NCI-H510A treated with DMSO at 0.1 percent for 48 hours (cell line): ENCODE data around the gene CLEC4C.
"Not testable (repeated sequence)": the region's sequence is repeated elsewhere in the genome, so short reads cannot be mapped to it uniquely, and the experiment has no call there.

ENCODE experiments used
- DNase-seq: peaks from one replicate; lab custom pipeline; 2025; lab: John Stamatoyannopoulos, UW

CLEC4C gene

DNA sequence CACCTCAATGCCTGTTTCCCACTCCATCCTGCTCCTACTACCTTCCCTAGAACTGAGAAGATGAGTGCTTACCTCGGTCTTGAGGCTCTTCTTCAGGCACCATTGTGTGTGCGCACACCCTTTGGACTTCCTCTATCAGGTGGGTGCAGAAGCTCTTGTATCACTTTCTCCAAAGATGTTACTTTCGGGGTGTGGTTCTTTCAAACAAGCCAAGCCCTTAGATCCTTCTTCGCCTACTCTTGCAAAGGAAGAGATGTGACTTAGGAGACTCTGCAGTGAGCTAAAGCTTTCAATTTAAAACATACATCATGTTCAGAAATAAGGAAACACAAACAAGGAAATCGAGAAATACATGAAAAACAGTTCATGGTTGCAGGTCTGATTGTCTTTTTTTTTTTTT, at the start of gene CLEC4C:
CLEC4C (minus strand) TSS at position 130 of the 400 bp plus-strand sequence; CDS start at position 103, 27 bp downstream.
- no peak for DNase-seq

GRCh38 chr12:7793211-7793610, 46.0 kb upstream of the CLEC4C start:
- DNase-seq = no peak

DNA sequence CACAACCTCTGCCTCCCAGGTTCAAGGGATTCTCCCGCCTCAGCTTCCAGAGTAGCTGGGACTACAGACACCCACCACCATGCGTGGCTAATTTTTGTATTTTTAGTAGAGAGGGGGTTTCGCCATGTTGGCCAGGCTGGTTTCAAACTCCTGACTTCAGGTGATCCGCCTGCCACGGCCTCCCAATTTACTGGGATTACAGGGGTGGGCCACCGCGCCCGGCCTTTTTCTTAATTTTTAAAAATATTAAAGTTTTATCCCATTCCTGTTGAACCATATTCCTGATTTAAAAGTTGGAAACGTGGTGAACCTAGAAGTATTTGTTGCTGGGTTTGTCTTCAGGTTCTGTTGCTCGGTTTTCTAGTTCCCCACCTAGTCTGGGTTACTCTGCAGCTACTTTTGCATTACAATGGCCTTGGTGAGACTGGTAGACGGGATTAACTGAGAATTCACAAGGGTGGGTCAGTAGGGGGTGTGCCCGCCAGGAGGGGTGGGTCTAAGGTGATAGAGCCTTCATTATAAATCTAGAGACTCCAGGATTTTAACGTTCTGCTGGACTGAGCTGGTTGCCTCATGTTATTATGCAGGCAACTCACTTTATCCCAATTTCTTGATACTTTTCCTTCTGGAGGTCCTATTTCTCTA, 41.8 kb upstream of the CLEC4C start, which contains the start of gene NANOG:
NANOG (plus strand) TSS at position 519 of the 645 bp plus-strand sequence. CDS start 213 bp downstream, outside the sequence.
- not testable (repeated sequence) for DNase-seq

- no peak for DNase-seq
These were observed 41.1 kb upstream of the CLEC4C start for GRCh38 chr12:7788294-7788660.

GRCh38 chr12:7787574-7788293, 40.6 kb upstream of the CLEC4C start:
- no peak for DNase-seq

DNA sequence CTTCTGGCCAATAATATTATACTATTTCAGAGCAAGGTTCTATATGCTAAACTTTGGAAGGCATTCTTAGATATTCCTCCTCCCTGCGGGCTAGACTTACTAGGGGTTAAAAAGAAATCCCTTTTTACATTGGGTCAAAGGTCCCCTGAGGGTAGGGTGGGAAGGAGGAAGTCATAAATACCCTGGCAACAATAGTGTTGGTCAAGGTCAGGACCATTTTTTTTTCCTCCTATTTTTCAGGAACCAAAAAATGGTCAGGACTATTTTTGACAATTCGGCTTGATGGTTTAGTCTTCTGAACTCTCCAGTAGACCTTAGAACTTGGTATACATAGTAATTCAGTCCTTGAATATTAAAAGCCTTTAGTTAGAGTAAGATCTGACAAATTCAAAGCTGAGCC, 37.5 kb upstream of the CLEC4C start:
- no peak for DNase-seq

GRCh38 chr12:7783433-7783832, 36.3 kb upstream of the CLEC4C start:
- not testable (repeated sequence) for DNase-seq

DNA sequence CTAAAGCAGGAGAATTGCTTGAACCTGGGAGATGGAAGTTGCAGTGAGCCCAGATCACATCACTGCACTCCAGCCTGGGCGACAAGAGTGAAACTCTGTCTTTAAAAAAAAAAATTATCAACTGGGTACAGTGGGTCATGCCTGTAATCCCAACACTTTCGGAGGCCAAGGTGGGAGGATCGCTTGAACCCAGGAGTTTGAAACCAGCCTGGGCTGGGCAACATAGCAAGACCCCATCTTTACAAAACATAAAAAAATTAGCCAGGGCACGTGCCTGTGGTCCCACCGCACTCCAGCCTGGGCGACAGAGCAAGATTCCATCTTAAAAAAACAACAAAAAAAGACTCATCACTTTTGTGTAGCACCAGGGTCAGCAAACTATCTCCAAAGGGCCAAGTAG, 34.9 kb upstream of the CLEC4C start:
- DNase-seq = no peak

GRCh38 chr12:7781274-7781673, 34.1 kb upstream of the CLEC4C start:
- DNase-seq = no peak

- no peak for DNase-seq
These were observed 22.8 kb upstream of the CLEC4C start for GRCh38 chr12:7769999-7770398.

- no peak for DNase-seq
These were observed 11.6 kb upstream of the CLEC4C start for GRCh38 chr12:7758766-7759140.

GRCh38 chr12:7756993-7757392, 9.8 kb upstream of the CLEC4C start:
- no peak for DNase-seq

GRCh38 chr12:7755668-7756067, 8.5 kb upstream of the CLEC4C start:
- DNase-seq = not testable (repeated sequence)

DNA sequence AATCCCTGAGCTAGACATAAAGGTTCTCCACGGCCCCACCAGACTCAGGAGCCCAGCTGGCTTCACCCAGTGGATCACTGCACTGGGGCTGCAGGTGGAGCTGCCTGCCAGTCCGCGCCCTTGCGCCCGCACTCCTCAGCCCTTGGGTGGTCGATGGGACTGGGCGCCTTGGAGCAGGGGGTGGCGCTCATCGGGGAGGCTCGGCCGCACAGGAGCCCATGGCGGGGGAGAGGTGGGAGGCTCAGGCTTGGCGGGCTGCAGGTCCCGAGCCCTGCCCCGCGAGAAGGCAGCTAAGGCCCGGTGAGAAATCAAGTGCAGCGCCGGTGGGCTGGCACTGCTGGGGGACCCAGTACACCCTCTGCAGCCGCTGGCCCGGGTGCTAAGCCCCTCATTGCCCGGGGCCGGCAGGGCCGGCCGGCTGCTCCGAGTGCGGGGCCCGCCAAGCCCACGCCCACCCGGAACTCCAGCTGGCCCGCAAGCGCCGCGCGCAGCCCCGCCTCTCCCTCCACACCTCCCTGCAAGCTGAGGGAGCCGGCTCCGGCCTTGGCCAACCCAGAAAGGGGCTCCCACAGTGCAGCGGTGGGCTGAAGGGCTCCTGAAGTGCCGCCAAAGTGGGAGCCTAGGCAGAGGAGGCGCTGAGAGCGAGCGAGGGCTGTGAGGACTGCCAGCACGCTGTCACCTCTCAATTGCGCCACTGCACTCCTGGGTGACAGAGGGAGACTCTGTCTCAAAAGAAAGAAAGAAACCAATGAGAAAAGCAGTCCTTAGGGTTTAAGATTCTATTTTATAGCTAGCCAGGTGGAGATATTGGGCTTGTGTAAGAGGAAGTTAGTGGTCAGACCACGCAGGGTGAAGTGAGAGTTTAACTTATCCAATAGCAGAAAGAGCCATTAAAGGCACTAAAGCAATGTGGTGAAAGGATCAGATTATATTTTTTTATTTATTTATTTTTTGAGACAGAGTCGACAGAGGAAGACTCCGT, 5.1 kb upstream of the CLEC4C start:
- not testable (repeated sequence) for DNase-seq

GRCh38 chr12:7751394-7751793, 4.2 kb upstream of the CLEC4C start:
- DNase-seq = no peak

DNA sequence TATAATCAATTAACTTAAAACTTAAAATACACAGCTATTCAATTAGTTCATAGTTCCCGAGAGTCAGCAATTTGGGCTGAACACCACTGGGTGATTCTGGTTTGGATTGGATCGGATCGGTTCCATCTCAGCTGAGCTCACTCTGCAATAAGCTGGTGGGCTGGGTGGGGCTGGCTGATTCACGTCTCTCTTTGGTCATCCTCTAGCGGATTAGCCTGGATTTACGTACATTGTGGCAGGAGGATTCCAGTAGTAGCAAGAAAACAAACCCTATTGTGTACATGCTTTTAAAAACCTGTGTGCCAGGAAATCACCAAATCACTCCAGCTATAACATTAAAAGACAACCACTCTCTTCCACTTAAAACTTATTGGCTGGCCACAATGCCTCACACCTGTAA, 3.2 kb upstream of the CLEC4C start:
- DNase-seq = no peak

DNA sequence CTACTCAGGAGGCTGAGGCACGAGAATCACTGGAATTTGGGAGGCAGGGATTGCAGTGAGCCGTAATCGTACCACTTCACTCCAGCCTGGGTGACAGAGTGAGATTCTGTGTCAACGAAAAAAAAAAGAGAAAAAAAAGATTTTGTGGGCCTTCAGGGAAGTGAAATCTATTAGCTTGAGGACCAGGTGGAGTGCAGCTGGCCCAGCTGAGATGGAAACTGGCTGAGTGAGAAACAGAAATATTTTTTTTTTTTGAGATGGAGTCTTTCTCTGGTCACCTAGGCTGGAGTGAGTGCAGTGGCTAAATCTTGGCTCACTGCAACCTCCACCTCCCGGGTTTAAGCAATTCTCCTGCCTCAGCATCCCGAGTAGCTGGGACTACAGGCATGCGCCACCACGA, 2.3 kb upstream of the CLEC4C start:
- DNase-seq = no peak

GRCh38 chr12:7748852-7749251, 1.7 kb upstream of the CLEC4C start:
- no peak for DNase-seq

DNA sequence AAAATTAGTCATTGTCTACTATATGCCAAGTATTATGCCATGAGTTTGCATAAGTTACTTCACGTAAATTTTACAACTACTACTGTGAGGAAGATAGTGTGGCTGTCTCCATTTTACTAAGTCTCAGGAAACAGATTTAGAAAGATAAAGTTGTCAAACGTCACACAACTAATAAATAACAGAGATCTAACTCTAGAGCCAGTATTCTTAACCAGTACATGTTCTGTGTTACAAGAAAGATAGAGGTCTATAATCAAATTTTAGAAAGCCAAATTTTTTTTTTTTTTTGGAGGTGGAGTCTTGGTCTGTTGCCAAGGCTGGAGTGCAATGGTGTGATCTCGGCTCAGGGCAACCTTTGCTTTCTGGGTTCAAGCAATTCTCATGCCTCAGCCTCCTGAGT, 14.2 kb downstream of the CLEC4C start:
- DNase-seq = no peak

- DNase-seq = no peak
These were observed 15.7 kb downstream of the CLEC4C start for GRCh38 chr12:7731486-7731885.

DNA sequence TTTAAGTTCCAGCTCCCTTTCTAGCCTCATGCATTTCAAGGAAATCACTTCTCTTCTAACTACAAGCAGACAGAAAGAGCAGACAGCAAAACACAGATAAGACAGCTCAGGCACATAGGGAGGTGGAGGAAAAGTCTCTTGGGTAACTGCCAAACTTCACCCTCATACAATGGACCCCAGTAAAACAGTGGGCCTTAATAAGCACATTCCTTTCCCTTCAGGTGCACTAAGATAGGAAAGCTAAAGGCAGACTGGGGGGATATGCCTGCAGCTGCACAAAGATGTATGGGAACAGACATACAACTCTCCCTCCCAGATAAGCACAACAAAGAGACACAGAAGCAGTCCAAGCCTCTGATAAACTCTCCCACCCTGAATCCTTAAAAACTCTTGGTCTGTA, 16.2 kb downstream of the CLEC4C start:
- not testable (repeated sequence) for DNase-seq

- DNase-seq = no peak
These were observed 17.4 kb downstream of the CLEC4C start for GRCh38 chr12:7729746-7730145.
